ENCODE results near the gene PTPRK.

DNA sequence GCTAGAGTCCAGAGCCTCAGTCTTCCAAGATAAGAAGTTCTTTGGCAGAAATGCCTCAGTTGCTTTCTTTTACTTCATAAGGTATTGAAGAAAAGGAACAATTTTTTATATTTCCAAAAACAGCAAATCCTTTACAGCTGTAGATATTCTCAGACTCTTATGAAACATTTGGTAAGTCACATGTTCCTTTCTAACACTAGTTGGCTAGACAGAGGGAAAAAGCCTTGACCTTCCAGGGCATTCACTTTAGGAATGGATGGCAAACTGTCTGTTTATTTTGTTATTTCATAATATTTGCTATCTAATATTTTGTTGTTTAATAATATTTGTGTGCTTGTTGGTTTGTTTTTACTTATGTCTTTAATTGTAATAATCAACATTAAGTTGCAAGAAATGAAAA lies 140.8 kb downstream of the PTPRK start:
- TF ChIP-seq EZH2 (IDR thresholded peaks at IDR 0.05; ENCODE audit: low read length, unreplicated experiment) (no peak), CTCF (conservative IDR thresholded peaks at IDR 0.05; ENCODE audit: low read depth, low read length) (no peak), EZH2phosphoT487 (IDR thresholded peaks at IDR 0.05; ENCODE audit: borderline replicate concordance, low read length) (no peak)

Data from PC-3 (cell line).